ENCODE results near the gene DTD1.

DTD1 gene

DNA sequence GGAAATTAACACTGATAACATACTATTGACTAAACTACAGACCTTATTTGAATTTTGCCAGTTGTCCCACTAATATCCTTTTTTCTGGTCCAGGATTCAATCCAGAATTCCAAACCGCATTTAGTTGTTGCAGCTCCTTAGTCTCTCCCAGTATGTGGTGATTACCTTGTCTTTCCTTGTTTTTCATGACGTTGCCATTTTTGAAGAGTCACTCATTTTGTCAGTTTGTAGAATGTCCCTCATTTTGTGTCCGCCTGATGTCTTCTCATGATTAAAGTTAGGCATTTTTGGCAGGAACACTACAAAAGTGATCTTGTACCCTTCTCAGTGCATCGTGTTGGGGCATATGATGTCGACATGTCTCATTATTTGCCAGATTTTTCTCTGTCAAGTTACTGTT is 33.1 kb downstream of the DTD1 start:
- no peak for DNase-seq

DNA sequence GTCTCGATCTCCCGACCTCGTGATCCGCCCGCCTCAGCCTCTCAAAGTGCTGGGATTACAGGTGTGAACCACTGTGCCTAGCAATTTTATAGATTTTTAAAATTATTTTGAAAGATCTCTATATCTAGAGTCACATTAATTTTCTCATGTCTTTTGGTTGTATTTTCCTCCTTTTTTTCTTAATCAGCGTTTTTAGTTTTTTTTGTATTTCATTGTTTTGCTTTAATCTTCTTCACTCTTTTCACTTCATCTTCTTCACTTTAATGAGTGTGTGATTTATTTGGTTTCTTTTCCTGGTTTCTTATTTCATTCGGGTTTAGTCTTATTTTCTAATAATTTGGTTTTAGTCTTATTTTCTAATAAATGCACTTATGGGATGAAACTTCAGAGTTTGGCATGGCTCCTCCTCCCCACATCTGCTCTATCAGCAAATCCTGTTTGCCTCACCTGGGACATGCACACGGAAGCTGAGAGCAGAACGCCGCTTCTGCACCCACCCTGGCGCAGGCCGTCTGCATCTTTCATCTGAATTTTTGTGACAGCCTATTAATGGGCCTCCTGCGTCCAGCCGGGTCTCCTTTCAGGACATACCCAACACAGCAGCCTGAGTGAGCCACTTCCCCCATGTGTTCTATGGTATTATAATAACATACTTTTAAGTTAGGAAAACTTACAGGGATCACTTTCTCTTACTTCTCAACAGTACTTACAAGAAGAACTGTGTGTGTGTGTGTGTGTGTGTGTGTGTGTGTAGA is 35.5 kb downstream of the DTD1 start:
- no peak for DNase-seq

DNA sequence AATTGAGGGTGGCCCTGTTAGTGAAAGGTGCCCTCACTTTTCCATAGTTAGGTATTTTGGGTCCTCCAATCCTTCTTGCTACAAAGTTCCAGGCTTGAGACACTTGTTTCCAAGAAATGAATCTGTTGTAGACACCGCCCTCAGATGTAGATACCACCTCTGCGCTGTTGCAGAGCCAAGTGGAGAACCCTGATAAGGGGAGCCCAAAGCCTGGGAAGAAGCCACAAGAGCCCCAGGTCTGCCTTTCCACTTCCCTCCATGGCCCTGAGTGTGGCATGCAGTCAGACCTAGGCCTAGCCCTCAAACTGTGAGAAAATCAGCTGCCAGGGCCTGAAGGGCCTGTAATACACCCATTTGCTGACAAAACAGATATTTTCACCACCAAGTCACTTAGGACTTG is 37.1 kb downstream of the DTD1 start:
- DNase-seq = no peak

DNA sequence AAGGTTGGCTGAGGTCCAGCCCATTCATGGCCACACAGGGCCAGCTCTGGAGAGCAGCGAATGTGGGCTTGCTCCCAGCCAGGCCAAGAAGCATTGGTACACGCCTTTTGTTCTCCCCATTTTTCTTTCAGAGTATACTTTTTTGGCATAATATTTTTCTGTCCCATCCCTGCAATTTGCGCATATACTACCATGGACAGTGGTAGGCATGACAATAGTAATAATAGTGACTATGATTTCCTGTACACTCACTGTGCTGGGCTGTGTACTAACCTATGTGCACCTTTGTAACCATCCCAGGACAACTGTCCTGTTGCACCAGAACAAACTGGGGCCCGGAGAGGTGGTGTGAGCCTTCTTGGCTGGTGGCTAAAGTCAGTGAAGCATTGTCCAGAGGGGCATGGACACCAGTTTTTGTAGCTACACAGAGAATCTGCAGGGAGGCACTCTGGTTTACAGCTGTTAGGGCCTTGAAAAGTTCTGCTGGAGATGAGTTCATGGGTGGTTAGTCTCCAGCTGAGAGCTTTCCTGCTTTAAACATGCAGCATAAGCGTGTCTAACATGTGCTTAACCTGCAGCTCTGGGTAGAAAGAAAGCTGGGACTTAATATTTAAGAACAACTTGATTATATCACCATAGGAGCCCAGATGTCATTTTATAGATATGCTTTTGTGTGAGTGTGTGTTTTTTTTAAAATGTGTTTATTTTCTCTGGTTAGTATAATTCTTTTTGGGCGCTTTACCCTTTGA is 38.2 kb downstream of the DTD1 start:
- DNase-seq = no peak

DNA sequence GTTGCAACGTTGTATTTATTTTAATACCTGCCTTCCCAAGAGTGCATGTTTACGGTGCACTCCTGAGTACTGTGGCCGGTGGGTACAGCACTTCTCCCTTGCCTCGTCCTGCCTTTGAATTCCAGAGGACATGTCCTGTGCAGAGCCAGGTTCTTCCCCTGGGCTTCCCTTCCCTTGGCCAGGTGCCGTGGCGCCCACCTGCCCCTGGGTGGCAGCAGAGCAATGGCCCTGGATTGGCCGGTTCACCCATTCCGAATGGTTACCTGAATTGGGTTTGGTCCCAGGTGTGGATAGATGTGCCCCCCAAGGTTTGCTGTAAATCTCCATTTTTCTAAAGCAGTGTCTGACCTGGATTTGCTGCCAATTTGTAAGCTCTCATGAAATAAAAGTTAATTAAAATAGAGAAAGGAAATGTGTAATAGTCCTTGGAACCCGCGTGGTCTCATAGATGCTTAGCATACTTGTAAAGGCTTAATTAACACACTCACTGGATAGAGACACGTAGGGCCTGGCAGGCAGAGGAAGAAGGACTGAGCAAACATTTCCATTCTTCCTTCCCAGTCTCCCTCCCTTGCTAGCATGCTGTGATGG is 40.6 kb downstream of the DTD1 start:
- DNase-seq = no peak

DNA sequence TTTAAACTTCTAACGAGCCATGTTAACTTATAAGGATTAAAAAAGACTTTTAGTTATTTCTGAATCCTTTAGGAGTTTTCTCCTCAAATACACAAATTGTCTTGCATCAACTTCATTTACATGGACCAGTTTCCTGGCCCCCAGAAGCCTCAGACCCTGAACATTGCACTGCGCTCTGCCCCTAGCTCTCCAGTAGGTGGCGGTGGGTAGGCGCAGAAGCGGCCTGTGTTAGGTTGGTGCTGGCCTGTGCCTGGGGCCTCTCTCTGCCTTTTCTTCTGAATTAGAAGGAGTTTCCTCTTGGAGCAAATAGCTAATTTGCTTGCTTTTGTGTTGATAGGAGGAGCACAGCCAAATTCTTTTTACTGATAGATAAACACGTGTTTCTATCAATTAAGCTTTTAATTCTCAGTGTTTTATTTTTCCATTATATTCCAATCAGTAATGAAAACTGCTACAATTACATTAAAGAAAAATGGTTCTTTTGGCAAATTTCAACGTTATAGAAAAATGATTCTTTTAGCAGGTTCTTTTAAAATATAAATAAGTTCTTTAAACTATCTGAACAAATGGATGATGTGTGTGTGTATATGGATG is 44.4 kb downstream of the DTD1 start:
- peak; percentile 3 to 31 for DNase-seq

DNA sequence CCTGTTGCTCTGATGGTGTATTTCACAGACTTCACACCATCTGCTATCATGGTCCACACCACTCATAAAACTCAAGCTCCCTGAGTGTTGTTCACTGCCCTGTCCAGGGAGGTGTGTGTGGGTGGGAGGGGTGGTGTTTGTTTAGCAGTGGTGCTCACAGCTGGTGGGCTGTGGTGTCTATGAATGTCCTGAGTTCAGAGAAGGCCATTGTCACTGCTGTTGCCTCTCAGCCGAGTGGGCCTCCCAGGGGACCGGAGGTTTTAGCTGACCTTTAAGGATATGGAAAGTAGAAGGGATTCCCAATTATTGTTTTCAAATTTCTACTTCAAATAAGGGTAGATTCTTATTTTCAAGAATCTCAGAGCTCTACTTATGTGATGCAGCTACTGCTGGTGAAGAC is 45.6 kb downstream of the DTD1 start:
- DNase-seq = no peak

DNA sequence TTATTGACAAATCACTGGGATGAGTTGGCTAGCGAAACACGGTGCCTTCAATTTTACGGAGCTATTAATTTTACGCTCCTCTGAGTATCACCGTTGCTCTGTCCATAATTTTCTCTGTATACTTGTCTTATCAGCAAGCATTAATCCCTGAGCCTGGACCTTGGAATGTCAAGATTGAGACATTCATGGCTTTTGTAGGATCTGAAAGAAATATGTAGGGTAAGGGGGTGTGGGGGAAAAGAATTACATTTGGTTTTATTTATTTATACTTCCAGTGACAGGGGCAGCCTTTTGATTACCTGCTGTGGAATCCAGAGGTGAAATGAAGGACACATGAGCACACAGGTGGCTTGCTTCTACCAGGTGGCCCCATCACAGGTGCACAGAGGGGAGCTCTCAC is 46.6 kb downstream of the DTD1 start:
- DNase-seq = no peak

DNA sequence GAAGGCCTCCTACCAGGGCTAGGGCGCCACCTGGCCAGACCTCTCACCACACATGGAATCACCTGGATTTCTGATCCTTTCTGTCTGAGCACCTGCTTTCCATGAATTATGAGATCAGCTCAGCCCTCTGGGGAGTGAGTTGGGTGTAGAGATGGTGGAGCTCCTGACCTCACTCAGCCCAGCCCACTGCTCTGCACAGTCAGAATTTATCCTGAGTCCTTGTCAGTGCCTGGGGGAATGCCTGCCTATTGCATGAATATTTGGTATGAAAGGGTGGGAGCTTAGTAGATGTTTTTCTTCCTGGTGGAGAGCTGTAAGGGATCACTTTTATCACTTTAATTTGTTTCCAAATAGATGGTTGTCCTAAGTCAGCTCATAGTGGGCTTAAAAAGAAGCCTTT is 47.5 kb downstream of the DTD1 start:
- DNase-seq = no peak

DNA sequence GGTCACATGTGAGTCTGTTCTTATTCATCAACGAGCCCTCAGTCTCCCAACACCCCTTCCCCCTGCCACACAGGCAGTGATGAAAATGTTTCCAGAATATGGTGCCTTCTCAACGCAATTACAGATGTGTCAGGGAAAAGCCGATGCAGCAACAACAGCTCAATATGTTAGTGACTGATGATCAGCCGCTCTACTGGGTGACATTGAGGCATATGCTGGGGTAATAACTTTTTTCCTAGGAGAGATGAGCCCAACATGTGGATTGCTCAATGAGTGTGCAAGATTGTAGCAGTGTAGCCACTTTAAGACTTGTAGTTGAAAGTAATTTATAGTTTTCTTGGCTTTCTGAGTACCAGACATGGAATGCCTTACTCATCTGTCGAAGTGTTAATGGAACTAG is 49.4 kb downstream of the DTD1 start:
- no peak for DNase-seq

DNA sequence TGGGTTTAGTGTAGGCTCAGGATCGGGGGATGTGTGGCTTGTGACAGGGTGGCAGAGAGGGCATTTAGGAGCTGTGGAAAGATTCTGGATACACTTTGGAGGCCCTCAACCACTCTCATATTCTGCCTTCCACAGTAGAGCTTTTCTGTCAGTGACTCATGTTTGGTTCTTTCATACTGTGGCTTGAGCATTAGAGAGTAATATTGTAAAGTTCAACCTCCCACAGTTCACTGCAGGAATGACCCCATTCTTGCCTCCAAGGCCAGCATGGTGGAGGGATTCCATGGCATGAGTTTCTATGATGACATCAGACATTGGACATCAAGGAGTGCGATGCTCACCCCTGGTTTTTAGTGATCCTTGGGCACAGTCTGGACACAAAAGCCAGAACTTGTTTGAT is 50.9 kb downstream of the DTD1 start:
- DNase-seq = no peak

DNA sequence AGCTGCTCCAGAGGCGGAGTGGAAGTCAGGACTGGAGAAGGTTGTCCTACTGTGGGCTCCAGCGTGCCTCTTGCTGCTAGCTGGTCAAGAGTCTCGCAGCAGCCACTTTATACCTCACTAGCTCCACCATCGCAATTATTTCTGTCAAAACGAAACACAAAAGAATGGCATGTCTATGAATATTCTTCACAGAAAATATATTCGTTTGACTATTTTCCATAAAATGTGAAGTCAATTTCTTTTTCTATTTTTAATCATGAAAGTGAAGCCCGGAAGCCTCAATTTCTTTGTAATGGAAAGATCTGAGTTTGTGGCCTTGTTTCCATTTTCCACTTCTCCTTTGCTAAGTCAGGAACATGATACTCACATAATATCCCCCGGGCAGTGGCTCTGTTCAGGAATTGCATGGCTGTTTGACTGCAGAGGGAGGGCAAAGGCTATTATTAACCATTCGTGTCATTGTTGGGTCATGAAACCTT is 51.7 kb downstream of the DTD1 start:
- DNase-seq = no peak

DNA sequence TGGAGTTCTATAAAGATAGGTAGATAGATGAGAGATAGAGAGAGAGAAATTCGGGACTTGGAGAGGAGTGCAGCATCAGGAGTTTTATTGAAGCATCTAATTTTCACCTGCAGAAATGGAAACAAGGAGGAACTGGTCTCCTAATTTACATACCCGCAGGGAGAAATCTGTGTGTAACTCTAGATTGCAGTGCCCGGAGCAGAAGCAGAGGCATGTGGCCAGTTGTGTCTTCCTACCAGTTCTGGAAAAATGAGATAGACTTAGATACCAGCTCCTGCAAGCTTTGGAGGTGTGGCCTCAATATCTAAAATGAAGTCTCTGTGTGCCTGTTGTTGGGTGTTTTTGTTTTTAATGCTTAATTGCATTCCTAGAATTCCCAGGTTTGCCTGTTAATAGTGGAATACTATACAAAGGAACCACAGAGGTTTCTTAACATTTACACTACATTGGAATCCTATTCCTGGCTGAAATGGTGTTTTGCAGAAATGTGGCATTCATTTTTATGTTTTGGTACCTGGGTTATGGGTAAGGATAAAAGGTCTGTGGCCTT is 57.4 kb downstream of the DTD1 start:
- DNase-seq = no peak

DNA sequence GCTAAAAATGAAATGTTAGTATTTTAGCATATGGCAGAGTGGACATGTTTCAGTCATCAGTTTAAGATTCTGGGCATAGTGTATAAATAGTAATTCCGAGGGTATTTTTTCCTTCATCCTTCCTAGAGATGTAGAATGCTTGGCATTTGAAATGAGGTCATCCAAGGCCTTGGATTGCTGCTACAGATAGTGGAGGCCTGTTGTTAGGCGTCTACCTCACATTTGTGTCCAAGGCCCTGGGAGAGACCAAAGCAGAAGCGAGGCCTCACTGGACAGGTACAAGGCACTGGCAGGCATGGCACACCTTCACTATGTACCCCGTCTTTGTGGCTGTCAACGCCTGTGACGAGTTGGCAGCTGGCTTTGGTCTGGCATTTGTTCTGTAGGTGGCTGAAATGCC is 58.0 kb downstream of the DTD1 start:
- DNase-seq = no peak

DNA sequence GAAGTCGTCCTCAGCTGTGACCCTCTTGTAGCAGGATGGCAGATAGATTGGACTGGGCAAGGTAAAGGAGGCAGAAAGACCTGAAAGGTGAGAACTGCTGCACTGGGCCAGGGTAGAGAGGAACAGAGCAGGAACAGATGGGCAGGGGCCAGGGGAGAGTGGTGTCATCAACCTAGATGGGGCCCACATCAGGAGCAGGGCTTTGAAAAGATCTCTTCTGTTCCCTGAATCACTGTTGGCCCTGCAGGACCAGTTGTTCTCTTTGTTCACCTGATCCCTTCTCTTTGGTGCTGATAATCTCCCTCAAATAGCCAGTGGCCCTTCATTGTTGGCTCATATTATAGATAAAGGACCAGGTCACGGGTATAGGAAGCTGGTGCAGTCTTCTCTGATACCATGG is 59.9 kb downstream of the DTD1 start:
- DNase-seq = no peak

DNA sequence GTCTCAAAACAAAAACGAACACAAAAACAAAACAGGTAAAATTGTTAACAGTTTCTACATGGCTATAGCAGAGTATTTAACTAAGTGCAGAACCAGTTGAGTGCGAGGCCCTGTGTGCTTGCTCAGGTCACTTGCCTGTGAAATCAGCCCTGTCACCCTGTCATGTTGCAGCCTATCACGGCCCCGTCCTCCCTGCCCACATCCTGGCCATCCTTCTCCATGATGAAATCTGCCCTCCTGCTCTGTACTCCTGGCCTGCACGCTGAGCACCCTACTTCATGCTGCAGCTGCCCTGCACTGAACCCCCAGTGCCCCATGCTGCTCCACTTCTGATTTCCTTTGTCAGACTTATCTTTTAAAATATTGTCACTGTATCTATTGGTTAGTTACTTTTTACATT is 62.4 kb downstream of the DTD1 start:
- DNase-seq = no peak

DNA sequence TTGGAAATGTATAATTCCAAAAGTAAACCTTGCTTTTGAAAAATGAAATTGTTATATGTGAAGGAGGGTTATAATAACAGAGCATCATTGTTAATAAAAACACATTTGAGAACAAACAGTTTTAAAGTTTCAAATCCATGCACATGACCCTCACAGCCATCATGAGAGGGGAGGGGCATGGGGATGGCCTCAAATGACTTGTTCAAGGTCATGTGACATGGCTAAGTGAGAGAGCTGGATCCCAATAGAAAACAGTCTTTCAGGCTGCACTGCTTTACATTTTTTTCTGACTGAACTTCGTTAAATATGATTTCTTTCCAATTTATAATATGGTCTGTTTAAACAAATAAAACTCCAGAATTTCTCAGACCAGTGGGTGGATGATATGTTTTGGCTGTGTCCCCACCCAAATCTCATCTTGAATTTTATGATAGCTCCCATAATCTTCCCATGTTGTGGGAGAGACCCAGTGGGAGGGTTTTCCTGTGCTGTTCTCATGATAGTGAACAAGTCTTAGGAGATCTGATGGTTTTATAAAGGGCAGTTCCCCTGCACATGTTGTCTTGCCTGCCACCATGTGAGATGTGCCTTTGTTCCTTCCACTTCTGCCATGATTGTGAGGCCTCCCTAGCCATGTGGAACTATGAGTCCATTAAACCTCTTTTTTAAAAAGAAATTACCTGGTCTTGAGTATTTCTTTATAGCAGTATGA is 66.0 kb downstream of the DTD1 start:
- no peak for DNase-seq

DNA sequence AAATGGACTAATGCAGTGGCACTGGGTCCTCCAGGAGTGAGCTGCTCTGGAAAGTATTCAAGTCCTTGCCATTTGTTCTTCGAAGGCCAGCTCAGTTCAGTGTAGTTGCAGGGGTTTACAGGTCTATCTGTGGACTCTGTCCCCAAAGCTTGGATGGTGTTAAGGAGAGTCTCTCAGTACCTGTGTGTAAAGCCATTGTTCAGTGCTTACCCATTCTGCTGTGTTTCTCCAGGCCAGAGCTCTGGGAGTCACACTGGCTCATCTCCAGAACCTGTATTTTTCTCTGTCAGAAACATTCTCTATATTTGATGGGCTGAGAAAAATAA is 66.6 kb downstream of the DTD1 start:
- DNase-seq = no peak

DNA sequence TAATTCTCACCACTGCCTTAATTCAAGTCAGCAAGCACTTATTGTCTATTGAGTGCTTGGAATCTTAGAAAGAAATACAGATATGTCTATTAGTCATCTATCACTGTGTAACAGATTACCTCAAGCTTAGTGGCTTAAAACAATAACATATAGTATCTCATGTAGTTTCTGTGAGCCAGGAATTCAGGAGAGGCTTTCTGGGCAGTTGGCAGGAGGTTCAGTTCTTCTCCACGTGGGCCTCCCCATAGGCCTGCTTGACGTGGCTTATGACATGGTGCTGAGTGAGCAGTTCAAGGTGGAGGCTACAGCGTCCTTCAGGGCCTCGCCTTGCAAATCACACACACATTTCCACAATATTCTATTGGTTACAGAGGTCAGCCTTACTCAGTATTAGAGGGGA is 69.7 kb downstream of the DTD1 start:
- DNase-seq = no peak

DNA sequence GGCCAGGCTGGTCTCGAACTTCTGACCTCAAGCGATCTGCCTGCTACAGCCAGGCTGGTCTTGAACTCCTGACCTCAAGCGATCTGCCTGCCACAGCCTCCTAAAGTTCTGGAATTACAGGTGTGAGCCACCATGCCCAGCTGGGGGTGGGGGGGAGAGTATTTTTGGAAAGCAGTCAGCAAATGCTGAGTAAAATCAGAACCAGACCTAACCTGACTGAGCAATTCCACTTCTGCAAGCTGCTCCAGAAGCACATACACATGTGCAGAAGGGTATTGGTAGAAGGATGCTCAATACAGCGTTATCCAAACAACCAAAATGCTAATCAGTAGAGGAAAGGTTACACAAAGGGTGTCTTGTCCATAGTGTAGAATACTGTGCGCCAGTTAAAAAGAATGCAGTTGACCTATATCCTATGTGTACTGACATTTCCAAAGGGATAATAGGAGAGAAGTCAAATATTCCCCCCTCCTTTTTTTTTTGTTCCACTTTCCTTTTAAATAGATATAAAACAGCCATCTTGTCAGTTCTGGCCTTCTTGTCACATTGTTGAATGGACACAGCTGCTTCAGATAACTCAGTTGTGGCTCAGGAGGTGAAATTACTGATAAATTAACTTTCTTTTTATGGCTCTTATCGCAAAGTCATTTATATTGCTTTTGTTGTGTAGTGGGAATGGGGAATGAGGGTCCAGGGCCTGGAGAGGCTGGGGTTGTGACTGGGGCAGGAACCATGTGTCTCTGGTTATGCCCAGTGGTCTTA is 74.6 kb downstream of the DTD1 start:
- DNase-seq = no peak

DNA sequence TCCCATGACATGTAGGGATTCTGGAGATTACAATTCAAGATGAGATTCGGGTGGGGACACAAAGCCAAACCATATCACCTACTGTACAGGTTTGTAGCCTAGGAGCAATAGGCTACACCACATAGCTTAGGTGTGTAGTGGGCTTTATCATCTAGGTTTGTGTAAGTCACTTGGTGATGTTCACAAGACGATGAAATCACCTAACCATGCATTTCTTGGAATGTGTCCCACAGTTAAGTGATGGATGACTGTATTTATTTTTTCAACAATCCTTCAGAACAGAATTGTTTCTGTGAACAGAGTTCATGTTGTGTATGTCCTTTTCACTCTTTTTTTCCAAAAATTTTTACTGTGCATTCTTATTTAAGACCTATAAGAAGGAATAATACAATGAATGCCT is 76.1 kb downstream of the DTD1 start:
- no peak for DNase-seq

DNA sequence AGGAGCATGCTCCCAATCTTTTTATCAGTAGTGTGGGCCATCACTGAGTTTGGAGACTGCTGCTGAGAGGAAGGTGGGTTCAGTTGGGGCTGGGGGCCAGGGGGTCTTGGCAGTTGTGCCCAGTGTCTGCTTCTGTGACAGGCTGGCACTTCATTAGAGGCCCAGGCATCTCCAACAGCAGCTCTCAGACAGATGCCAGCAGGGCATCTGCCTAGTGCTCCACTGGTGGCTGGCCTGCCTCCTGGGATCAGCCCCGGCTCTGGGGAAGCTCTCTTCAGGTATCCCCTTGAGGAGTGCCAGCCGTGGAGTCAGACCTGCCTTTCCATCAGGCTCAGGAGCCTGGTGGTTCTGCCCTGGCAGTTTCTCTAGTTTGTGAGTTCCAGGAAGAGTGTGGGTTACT is 77.3 kb downstream of the DTD1 start:
- DNase-seq = no peak

Measured in NCI-H187 (cell line).